Measurements from ENCODE around the gene RSL24D1.
A peak's percentile ranks its signal among the peaks of the same experiment; 100 is the strongest.

Gene RSL24D1

DNA sequence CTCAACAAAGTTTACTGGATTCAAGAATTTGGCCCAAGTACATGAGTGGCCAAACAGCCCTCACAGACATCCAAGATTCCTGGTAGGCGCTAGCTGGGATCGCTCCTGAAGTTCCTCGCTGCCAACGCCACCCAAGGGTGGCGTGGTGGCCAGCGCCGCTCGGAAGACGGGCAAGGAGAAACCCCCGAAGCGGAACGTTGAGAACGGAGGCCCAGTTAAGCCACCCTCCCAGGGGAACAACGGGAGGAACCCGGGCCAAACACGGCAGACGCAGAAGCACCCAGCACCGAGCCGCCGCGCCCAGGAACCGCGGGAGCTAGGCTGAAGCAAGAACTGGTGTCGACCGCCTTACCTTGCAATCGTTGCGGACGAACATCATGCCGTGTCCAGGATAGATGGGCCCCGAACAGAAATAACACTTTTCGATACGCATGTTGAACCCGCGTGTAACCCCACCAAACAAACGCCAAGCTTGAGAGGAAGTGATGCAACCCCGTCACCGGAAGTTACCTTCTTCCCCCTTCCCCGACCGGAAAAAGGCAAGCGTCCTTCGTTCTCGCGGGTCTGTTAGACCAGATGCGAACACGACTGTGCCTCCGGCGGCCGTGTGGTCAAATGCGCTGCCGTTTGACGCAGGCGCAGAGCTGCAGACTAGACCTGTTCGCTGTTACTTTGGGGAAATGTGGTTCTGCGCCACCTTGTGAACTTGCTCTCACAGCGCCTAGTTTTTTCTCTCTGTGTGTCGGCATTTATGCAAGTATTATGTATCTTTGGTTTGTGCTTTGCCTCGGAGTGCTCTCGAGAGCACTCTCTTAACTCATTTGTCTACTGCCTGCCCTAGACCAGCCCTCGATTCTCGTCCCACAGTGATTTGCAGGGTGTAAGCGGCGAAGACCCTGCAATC, at the start of gene RSL24D1:
Gene RSL24D1 (minus strand): TSS at position 484 of the 904 bp plus-strand sequence. CDS start 51 bp downstream, at position 433.
- H3K4me3 ChIP-seq (ENCODE audit: low read length): peak within 1 kb of the TSS; percentile 99
- TF ChIP-seq ZNF274 (IDR thresholded peaks at IDR 0.05; ENCODE audit: low read depth, low read length): no peak

DNA sequence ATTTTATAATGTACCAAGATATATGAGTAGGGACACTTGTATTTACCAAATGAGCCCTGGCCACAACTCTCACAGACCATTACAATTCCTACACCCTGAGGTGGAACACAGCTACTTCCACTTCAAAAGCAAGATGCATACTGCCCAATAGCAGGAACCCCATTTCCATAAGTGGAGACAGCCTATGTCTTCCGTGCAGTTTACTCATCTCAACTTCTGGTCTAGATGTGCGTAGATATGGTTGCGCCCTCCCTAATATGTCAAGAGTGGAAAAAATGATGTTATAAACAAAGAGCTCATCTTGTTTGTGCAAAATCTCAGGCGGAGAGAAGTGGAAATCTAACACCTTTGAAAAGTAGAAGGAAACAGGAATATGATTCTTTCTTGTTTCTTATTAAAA, 48.3 kb upstream of the RSL24D1 start:
- H3K4me3 ChIP-seq (ENCODE audit: low read length): no peak overlapping the region
- no peak for TF ChIP-seq ZNF274 (IDR thresholded peaks at IDR 0.05; ENCODE audit: low read depth, low read length)

- no peak overlapping the region for H3K4me3 ChIP-seq (ENCODE audit: low read length)
- no peak for TF ChIP-seq ZNF274 (IDR thresholded peaks at IDR 0.05; ENCODE audit: low read depth, low read length)
Measured at GRCh38 chr15:55241891-55242290, 45.1 kb upstream of the RSL24D1 start.

DNA sequence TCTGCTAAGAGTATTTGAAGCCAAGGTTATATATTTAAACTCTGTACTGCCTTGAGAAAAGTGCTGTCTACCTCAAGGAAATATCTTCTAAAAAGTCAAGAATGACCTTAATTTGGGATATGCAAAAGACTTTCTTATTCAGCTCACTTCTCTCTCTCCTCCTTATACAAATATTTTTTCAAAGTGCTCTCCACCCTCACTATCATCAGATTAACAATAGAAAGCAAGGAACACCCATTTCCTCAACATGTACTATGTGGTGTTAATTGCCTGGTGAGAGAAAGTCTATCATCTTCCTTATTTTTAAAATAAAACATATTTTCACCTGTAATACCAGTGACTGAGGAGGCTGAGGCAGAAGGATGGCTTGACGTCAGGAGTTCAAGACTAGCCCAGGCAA, 44.4 kb upstream of the RSL24D1 start:
- no peak for TF ChIP-seq ZNF274 (IDR thresholded peaks at IDR 0.05; ENCODE audit: low read depth, low read length)
- no peak overlapping the region for H3K4me3 ChIP-seq (ENCODE audit: low read length)

DNA sequence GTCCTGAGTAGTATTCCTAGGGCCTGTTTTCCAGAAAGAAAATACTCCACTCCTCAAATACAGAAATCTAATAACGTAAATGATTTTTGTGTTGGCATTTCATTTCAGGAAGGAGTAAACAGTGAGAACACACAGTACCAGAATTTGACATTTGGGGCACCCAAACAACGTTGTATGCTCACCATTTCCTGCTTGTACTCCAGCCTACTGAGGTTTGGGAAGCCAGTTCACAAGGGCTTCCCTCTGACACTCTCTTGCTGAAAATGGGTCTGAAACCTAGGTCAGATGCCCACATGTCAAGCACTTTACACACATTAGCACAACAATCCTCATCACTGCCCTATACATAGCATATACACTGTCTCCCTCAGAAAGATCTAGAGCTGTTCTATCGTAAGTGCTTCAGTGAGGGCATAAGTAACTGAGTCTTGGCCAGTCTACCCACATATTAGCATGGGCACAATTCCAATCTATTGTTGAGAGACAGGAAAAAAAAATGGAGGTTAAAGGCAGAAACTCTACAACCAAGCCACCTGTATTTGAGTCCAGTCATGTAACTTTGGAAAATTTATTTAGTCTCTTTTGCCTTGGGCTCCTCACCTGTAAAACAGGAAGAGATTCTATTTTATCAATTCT, 43.5 kb upstream of the RSL24D1 start:
- H3K4me3 ChIP-seq (ENCODE audit: low read length): no peak overlapping the region
- TF ChIP-seq ZNF274 (IDR thresholded peaks at IDR 0.05; ENCODE audit: low read depth, low read length): no peak

GRCh38 chr15:55239440-55240124, 42.8 kb upstream of the RSL24D1 start:
- no peak for TF ChIP-seq ZNF274 (IDR thresholded peaks at IDR 0.05; ENCODE audit: low read depth, low read length)
- H3K4me3 ChIP-seq (ENCODE audit: low read length): no peak overlapping the region

DNA sequence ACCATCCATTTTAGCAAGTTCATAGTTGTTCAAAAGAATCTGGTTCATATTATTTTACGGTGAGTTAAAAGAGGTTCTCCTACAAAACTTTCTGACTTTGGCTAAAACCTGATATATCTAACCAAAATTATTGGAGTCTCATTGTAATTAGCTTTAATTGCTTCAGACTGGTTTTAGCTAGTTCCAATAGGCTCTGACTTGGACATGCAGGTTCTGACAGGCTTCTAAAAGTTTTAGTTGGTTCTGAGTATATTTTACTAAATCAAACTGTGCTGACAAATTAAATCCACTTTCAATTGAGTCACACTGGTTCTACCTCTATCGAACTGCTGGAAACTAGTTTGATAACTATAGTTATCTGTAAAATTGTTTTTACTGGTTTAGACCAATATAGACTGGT, 42.1 kb upstream of the RSL24D1 start:
- no peak overlapping the region for H3K4me3 ChIP-seq (ENCODE audit: low read length)
- no peak for TF ChIP-seq ZNF274 (IDR thresholded peaks at IDR 0.05; ENCODE audit: low read depth, low read length)

DNA sequence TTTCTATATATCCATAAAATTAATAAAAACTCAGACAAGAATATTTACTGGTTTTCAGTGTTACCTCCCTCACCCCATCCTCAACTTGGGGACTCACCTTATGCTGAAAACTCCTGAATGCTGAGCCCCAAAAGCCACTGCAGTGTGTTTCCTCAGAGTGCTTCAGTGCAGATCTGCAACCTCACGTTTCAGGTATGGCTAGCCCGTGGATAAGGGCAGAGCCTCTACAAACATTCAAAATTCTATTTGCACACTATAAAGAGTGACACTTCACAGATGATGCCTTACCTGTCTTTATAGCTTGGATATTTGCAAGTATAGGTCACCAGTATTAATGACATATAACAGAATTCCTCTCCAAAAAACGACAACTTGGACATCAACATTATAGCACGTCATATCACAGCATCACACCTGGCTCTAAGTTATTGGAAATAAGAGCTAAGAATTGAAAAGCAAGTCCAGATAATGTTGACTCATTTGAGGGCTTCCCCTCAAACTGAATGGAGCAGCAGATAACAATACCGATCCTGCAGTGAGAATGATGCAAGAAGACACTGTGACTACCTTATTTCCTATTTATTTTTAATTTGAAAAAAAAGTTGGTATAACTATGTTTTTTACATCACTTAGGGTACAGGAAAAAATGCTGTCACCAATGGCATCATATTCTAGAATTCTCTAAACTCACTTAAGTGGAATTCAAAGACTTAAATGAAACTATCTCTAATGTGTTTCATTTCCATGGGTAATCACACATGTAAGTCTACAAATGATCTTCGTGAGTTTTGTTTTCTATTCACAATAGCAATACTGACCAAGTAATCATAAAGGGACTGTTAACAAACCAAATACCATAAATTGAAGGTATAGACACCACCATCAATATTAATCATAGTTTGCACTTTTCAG, 40.7 kb upstream of the RSL24D1 start:
- no peak for TF ChIP-seq ZNF274 (IDR thresholded peaks at IDR 0.05; ENCODE audit: low read depth, low read length)
- no peak overlapping the region for H3K4me3 ChIP-seq (ENCODE audit: low read length)

DNA sequence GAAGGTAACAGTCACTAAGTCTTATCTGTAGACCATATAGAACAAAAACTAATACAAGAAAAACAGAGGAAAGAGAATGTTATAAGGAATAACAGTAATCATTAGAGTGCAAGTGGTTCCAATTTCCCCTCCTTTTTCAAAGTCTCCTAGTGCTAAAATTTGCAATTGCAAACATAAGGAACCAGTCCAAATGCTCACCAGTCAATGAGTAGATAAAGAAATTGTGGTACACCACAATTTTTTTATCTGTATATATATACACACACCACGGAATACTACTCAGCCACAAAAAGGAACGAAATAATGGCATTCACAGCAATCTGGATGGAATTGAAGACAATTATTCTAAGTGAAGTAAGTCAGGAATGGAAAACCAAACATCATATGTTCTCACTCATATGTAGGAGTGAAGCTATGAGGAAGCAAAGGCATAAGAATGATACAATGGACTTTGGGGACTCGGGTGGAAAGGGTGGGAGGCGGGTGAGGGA, 38.9 kb upstream of the RSL24D1 start:
- TF ChIP-seq ZNF274 (IDR thresholded peaks at IDR 0.05; ENCODE audit: low read depth, low read length): no peak
- H3K4me3 ChIP-seq (ENCODE audit: low read length): no peak overlapping the region

DNA sequence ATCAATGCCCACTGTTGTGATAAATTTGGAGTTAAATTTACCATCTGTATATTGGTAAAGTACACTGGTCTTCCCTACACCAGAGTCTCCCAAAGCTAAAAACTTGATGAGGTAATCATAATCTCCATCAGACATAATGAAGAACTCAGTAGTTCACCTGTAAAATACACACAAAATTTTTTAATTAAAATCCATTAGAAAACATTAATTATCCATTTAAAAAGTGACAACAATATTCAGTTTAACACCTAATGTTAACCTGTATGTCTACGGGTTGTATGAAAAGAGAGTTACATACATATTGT, 38.0 kb upstream of the RSL24D1 start:
- no peak overlapping the region for H3K4me3 ChIP-seq (ENCODE audit: low read length)
- no peak for TF ChIP-seq ZNF274 (IDR thresholded peaks at IDR 0.05; ENCODE audit: low read depth, low read length)

DNA sequence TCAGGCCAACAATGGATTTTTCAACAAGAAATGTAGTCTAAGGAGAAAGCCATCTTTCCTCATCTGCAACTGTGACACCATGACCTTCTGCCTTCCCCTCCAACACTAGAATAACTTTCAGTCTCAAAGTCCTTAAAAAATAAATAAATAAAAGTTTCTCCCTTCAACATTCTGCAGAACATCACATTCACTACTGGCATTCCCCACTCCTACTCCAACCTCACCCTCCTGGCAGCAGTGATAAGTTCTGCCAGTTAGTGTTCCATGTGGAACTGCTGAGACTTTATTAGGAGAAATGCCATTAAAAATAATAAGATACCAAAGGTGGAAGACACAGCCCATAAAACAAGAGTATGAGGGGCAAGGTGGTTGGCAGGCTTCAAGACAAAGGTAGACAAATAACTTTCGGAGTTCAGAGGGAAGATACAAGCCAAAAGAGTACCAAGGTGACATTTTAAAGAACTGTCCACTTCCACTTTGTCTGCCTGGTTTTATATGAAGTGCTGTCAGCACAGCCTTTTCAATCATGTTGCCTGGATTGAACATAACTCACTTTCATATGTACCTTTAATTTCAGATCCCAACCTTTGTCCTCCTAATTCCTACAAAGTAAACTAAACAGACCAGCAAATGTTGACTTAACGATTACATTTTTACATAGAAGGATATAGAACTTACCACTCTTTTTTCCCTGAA, 37.5 kb upstream of the RSL24D1 start:
- H3K4me3 ChIP-seq (ENCODE audit: low read length): no peak overlapping the region
- no peak for TF ChIP-seq ZNF274 (IDR thresholded peaks at IDR 0.05; ENCODE audit: low read depth, low read length)

DNA sequence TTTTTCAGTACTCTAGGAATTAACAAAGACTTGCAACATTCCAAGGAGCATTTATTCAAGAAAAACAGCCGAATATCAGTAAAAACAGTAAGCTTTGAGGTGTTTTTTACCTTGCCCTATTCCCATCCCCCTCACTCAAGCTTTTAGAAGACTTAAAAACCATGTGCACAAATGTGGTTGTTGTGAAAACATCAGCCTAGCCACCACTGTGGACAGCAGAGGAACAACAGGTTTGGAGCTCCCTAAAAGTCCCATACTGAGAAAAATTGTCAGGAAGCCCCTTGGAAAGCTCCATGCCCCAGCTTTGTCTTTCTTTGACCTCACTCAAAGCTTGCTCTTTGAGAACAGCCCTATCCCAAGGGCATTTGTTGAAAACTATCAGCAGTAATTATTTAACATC, 34.7 kb upstream of the RSL24D1 start:
- no peak overlapping the region for H3K4me3 ChIP-seq (ENCODE audit: low read length)
- TF ChIP-seq ZNF274 (IDR thresholded peaks at IDR 0.05; ENCODE audit: low read depth, low read length): no peak

DNA sequence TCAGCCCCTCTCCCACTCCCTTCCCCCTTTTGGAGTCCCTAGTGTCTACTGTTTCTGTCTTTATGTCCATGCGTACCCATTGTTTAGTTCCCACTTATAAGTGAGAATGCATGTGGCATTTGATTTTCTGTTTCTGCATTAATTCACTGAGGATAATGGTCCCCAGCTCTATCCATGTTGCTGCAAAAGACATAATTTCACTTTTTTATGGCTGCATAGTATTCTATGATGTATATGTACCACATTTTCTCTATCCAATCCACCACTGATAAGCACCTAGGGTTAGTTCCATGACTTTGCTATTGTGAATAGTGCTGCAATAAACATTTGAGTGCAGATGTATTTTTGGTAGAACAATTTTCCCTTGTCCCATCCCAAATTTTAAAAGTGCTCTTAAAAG, 34.2 kb upstream of the RSL24D1 start:
- TF ChIP-seq ZNF274 (IDR thresholded peaks at IDR 0.05; ENCODE audit: low read depth, low read length): no peak
- no peak overlapping the region for H3K4me3 ChIP-seq (ENCODE audit: low read length)
